ENCODE results near the gene CXCR1. TPM values are rescaled to one million over a fixed set of nuclear protein-coding genes. Genes with fewer than 3 reads are reported as not detected.

The CXCR1 gene
- total and polyA plus RNA-seq, 8 donors, result 0.03 to 0.87 (median 0.53) TPM; not detected in 2

DNA sequence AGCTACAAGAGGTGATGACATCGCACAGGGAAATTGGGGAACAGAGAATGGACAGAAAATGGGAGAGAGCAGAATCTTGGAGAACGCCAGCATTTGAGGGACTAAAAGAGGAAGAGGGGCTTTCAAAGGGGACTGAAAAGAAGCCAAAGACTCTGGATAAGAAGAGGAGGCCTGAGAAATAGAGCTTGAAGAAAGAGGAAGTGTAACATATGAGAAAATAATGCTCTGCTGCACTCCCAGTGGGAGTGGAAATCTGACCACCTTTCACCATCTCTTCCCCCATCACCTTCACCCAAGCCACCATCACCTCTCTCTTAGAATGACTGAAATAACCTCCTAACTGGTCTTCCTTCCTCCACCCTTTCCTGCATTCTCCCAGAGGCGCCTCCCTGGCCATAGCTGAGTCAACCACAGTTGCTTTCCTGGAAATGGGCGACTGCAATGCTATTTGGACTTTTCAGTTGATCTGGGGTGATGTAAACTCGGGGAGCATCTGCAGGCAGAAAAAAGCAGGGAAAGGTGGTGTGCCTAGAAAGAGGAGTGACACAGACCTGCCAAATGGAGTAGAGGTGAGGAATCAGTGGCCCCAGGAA is 16.8 kb downstream of the CXCR1 start:
- Histone ChIP-seq H3K4me3 (no peak overlapping the region), H3K36me3 (no peaks in the 10 kb centered on the region), H3K4me1 (no peaks in the 10 kb centered on the region), H3K27ac (no peak overlapping the region), H3K9me3 (no peaks in the 10 kb centered on the region), H3K27me3 (peaks cover 0 to 13% (median 0%) of the 10 kb centered on the region in 3 donors)
- intact Hi-C loops (cut with DNase I; ENCODE audit: low total_unique reads), result no loop called here
- no peak for DNase-seq
- TF ChIP-seq, protein P1, sequence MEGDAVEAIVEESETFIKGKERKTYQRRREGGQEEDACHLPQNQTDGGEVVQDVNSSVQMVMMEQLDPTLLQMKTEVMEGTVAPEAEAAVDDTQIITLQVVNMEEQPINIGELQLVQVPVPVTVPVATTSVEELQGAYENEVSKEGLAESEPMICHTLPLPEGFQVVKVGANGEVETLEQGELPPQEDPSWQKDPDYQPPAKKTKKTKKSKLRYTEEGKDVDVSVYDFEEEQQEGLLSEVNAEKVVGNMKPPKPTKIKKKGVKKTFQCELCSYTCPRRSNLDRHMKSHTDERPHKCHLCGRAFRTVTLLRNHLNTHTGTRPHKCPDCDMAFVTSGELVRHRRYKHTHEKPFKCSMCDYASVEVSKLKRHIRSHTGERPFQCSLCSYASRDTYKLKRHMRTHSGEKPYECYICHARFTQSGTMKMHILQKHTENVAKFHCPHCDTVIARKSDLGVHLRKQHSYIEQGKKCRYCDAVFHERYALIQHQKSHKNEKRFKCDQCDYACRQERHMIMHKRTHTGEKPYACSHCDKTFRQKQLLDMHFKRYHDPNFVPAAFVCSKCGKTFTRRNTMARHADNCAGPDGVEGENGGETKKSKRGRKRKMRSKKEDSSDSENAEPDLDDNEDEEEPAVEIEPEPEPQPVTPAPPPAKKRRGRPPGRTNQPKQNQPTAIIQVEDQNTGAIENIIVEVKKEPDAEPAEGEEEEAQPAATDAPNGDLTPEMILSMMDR (IDR thresholded peaks at IDR 0.05), result no peak
- TF ChIP-seq EP300 (IDR thresholded peaks at IDR 0.05), result no peak
- TF ChIP-seq POLR2AphosphoS5 (IDR thresholded peaks at IDR 0.05), result no peak
- no peak for TF ChIP-seq POLR2A (IDR thresholded peaks at IDR 0.05)
- 75 to 86% (median 82%) methylated on average over 5 of the region's 5 CpGs for WGBS, 5 donors

DNA sequence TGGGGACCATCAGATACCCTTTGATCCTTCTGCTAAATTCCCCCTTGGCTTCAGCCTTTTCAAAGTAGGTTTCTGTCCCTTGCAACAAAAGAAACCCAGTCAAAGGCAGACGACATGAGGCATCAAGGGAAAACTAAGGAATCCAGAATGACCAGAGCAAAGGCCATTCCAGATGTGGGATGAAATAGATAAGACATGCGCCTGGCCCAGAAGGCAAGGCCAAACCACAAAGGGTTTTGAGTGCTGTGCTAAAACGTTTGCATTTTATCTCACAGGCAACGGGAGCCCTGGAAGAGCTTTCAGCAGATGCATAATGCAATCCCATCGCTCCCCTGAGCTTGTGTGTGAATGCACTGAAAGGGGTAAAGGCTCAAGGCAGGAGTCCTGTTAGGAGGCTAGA is 17.7 kb downstream of the CXCR1 start:
- H3K4me3 ChIP-seq, result no peak overlapping the region
- 46 to 62% (median 49%) methylated on average over 5 of the region's 5 CpGs for WGBS, 5 donors
- H3K9me3 ChIP-seq, result peaks cover 0 to 4% (median 0%) of the 10 kb centered on the region in 4 donors

DNA sequence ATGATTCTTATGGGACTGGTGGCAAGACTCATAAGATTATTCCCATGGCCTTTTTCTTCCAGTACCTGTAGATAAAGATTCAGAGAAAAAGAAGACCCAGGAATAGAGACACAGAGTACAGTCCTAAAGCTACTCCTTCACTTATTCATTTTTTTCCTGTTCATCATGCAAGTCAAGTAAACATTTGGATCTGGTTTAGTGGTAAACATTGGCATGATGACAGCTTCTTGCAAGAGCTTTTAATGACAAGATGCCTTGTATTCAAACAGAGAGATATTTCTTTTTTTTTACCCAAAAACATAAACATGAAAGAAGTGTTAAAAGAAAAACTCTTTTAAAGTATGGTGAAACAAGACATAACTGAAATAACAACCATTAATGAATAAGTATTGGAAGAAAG is 20.7 kb downstream of the CXCR1 start:
- intact Hi-C loops (cut with DNase I; ENCODE audit: low total_unique reads), result no loop called here
- Histone ChIP-seq H3K4me1 (no peaks in the 10 kb centered on the region), H3K27me3 (peaks cover 0 to 13% (median 0%) of the 10 kb centered on the region in 3 donors), H3K27ac (peak overlapping the region in 1 of 5 donors; percentile 52), H3K36me3 (no peaks in the 10 kb centered on the region), H3K4me3 (no peak overlapping the region), H3K9me3 (peaks cover 0 to 4% (median 0%) of the 10 kb centered on the region in 4 donors)
- TF ChIP-seq POLR2AphosphoS5 (IDR thresholded peaks at IDR 0.05) (no peak), EP300 (IDR thresholded peaks at IDR 0.05) (no peak), POLR2A (IDR thresholded peaks at IDR 0.05) (no peak)
- TF ChIP-seq, protein P1 (IDR thresholded peaks at IDR 0.05), result no peak
- DNase-seq, result no peak

More for the DNA sequence above, 17.7 kb downstream of the CXCR1 start:
- Histone ChIP-seq H3K27me3 (peaks cover 0 to 13% (median 0%) of the 10 kb centered on the region in 3 donors), H3K36me3 (no peaks in the 10 kb centered on the region), H3K27ac (no peak overlapping the region), H3K4me1 (no peaks in the 10 kb centered on the region)
- intact Hi-C loops (cut with DNase I; ENCODE audit: low total_unique reads), result no loop called here
- DNase-seq, result no peak
- no peak for TF ChIP-seq POLR2A (IDR thresholded peaks at IDR 0.05)
- no peak for TF ChIP-seq POLR2AphosphoS5 (IDR thresholded peaks at IDR 0.05)
- TF ChIP-seq, protein P1 (IDR thresholded peaks at IDR 0.05), result no peak
- no peak for TF ChIP-seq EP300 (IDR thresholded peaks at IDR 0.05)

DNA sequence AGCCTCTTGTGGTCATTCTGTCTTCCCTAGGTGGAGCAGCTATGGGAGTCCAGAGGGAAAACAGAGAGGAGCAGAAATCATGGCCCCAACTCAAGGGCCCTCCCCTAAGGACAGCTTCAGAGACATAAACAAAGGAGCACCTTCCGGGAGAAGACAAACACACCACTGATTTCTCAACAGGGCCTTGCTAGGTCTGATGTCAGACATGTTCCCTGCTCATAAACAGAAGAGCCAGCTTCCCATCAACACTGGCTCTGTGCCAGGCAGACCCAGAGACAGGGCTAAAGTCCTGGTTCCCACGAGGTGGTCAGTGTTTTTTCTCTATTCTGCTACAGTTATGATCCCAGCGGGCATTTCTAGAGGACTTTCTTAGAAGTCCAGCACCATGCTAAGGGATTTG is 21.6 kb downstream of the CXCR1 start:
- Histone ChIP-seq H3K4me3 (no peak overlapping the region), H3K36me3 (no peaks in the 10 kb centered on the region), H3K9me3 (peaks cover 0 to 4% (median 0%) of the 10 kb centered on the region in 4 donors), H3K27me3 (peaks cover 0 to 13% (median 4%) of the 10 kb centered on the region in 3 donors), H3K27ac (peak overlapping the region in 2 of 5 donors; percentile 52 to 56), H3K4me1 (no peaks in the 10 kb centered on the region)
- intact Hi-C loops (cut with DNase I; ENCODE audit: low total_unique reads), result no loop called here
- TF ChIP-seq POLR2AphosphoS5 (IDR thresholded peaks at IDR 0.05), result peak in 2 of 3 donors; percentile 18 to 51
- TF ChIP-seq POLR2A (IDR thresholded peaks at IDR 0.05), result no peak
- TF ChIP-seq, protein P1 (IDR thresholded peaks at IDR 0.05), result no peak
- TF ChIP-seq EP300 (IDR thresholded peaks at IDR 0.05), result no peak
- DNase-seq, result peak in 1 of 2 donors; percentile 51
- 49 to 62% (median 53%) methylated on average over 3 of the region's 3 CpGs for WGBS, 5 donors
